Stimulated activated CD4-positive, alpha-beta T cell treated with anti-CD3 and anti-CD28 coated beads, Interleukin-12 subunit alpha, Interleukin-12 subunit beta, amount 100 ng/mL, for 24 hours (primary cell): Measurements from ENCODE around the gene SLC7A10.

Experiments used
- DNase-seq, 2 experiments: peaks; one replicate each; pipeline ENCODE4 v3.0.0-alpha.2; 2020; ENCODE audit warnings: low read depth in 2 of 2

Gene SLC7A10

GRCh38 chr19:33225458-33225926 is at the start of gene SLC7A10:
Gene SLC7A10, minus strand, starts transcription at chr19:33225850. Its CDS starts 147 bp downstream, at chr19:33225703.
- no peak for DNase-seq

- DNase-seq: no peak
Measured at GRCh38 chr19:33274663-33275558, 49.3 kb upstream of the SLC7A10 start.

GRCh38 chr19:33273881-33274662 is 48.4 kb upstream of the SLC7A10 start:
- peak; percentile 16 to 17 for DNase-seq

- no peak for DNase-seq
Measured at GRCh38 chr19:33273065-33273736, 47.6 kb upstream of the SLC7A10 start.

- DNase-seq: no peak
Measured at GRCh38 chr19:33271246-33272021, 45.8 kb upstream of the SLC7A10 start.

- DNase-seq: no peak
Measured at GRCh38 chr19:33270769-33271168, 45.1 kb upstream of the SLC7A10 start.

GRCh38 chr19:33269016-33269415 is 43.4 kb upstream of the SLC7A10 start:
- no peak for DNase-seq

GRCh38 chr19:33268162-33268991 is 42.7 kb upstream of the SLC7A10 start:
- DNase-seq: no peak

GRCh38 chr19:33267706-33268105 is 42.1 kb upstream of the SLC7A10 start:
- no peak for DNase-seq

- no peak for DNase-seq
Measured at GRCh38 chr19:33266974-33267484, 41.4 kb upstream of the SLC7A10 start.

- DNase-seq: no peak
Measured at GRCh38 chr19:33264881-33265445, 39.3 kb upstream of the SLC7A10 start.

- no peak for DNase-seq
Measured at GRCh38 chr19:33263325-33264023, 37.8 kb upstream of the SLC7A10 start.

- no peak for DNase-seq
Measured at GRCh38 chr19:33261511-33262189, 36.0 kb upstream of the SLC7A10 start.

GRCh38 chr19:33260628-33261418 is 35.2 kb upstream of the SLC7A10 start:
- no peak for DNase-seq

GRCh38 chr19:33259539-33259938 is 33.9 kb upstream of the SLC7A10 start:
- DNase-seq: no peak

- no peak for DNase-seq
Measured at GRCh38 chr19:33257828-33258227, 32.2 kb upstream of the SLC7A10 start.

GRCh38 chr19:33256261-33256660 is 30.6 kb upstream of the SLC7A10 start:
- DNase-seq: no peak

- no peak for DNase-seq
Measured at GRCh38 chr19:33255781-33256180, 30.1 kb upstream of the SLC7A10 start.
